Right lobe of liver (tissue), 6 donors: ENCODE results near the gene SPIN1. TPM values are rescaled to one million over a fixed set of nuclear protein-coding genes. Genes with fewer than 3 reads are reported as not detected.

ENCODE experiments used
- ATAC-seq, 4 donors: fragments of 200-7000 bp; cut with Tn5 transposase; one replicate each; pipeline ENCODE4 v1.9.1; 2020; ENCODE audit warnings: mild to moderate bottlenecking in 4 of 4, moderate library complexity in 4 of 4
- DNase-seq, 3 donors: peaks; one replicate each; pipeline ENCODE4 v3.0.0-alpha.2; 2020
- H3K27ac ChIP-seq, 3 donors: fragments of 200-600 bp; one replicate each; pipeline ENCODE4 v1.8.0; 2022
- H3K27me3 ChIP-seq, 2 donors: fragments of 200-600 bp; one replicate each; pipeline ENCODE4 v1.8.0; 2022
- H3K36me3 ChIP-seq, 4 donors: fragments of 200-600 bp; sonication (generic) in 1 of 4; one replicate each; pipeline versions ENCODE4 v1.5.1 to v1.8.0; 2017 to 2022; ENCODE audit warnings: control low read depth in 1 of 4
- H3K4me1 ChIP-seq, 4 donors: fragments of 200-600 bp; sonication (generic) in 1 of 4; one replicate each; pipeline versions ENCODE4 v1.5.1 to v1.8.0; 2017 to 2022; ENCODE audit warnings: control low read depth in 1 of 4
- H3K4me3 ChIP-seq, 3 donors: fragments of 200-600 bp; one replicate each; pipeline ENCODE4 v1.8.0; 2022
- H3K9me3 ChIP-seq, 4 donors: fragments of 200-600 bp; sonication (generic) in 1 of 4; one replicate each; pipeline versions ENCODE4 v1.5.1 to v1.8.0; 2017 to 2022; ENCODE audit warnings: control low read depth in 1 of 4
- CTCF ChIP-seq, 4 donors: fragments of 200-600 bp in 3 of 4; fragments of 450-650 bp in 1 of 4; IDR thresholded peaks; one replicate each; pipeline versions ENCODE4 v1.5.1 to v1.8.0; 2016 to 2022; ENCODE audit warnings: antibody characterized with exemption in 4 of 4, mild to moderate bottlenecking in 2 of 4
- POLR2A ChIP-seq: fragments of 450-650 bp; IDR thresholded peaks from one replicate; pipeline ENCODE4 v1.6.1; 2017; ENCODE audit warnings: antibody characterized with exemption, mild to moderate bottlenecking
- WGBS: methylation state at CpG from one replicate; pipeline ENCODE4 v1.1.6; 2018; ENCODE audit warnings: low coverage, low lambda C conversion rate; ENCODE audit not compliant: insufficient coverage; ENCODE audit errors: missing lambda C conversion rate; 5-methylcytosine and 5-hydroxymethylcytosine counted together
- intact Hi-C, 2 donors: fragments of 100-400 bp; cut with DNase I; formaldehyde crosslinking; loops; one replicate each; pipeline versions ENCODE4 v1.11.2 to v1.14.1; 2022
- total RNA-seq, 6 experiments: library from RNA; depleted of rRNA in 2 of 6; stranded (reverse); fragments of >200 nt in 2 of 6; fragmentation: NEBNext Ultra II Directional in 3 of 6; extraction: Animal tissue kit (Norgen Biotek cat#: 25700) in 3 of 6; gene quantifications; one replicate each; pipeline versions ENCODE4 v1.1.0 to v1.2.4, GENCODE V29; 2016 to 2023
- donor health status: DM: no; HTN: yes; CAD: no.
- donor health status: DM: no; HTN: no; CAD: no.
- donor health status: DM: no; HTN: no; CAD: no.
- donor health status: DM: no; HTN: yes; CAD: no.
- donor health status: DM: no; HTN: yes; CAD: no.

Gene SPIN1
- total RNA-seq, 6 experiments from 2014 or later: 15.7 to 21.2 (median 18.7) TPM

GRCh38 chr9:88438811-88439210, 50.6 kb downstream of the SPIN1 start:
- Histone ChIP-seq H3K4me3 (no peak overlapping the region), H3K9me3 (no peaks in the 10 kb centered on the region), H3K36me3 (no peaks in the 10 kb centered on the region), H3K27ac (no peak overlapping the region), H3K4me1 (peaks cover 0 to 28% (median 10%) of the 10 kb centered on the region in 4 donors), H3K27me3 (no peaks in the 10 kb centered on the region)
- WGBS: 80% methylated on average over 3 of the region's 3 CpGs
- ATAC-seq (no peak), DNase-seq (no peak)
- TF ChIP-seq POLR2A (no peak), CTCF (IDR thresholded peaks at IDR 0.05) (no peak)
- intact Hi-C loops: no loop called here

- WGBS: 96% methylated on average over 15 of the region's 15 CpGs
- Histone ChIP-seq H3K9me3 (no peaks in the 10 kb centered on the region), H3K27me3 (no peaks in the 10 kb centered on the region), H3K4me3 (no peak overlapping the region), H3K4me1 (peaks cover 0 to 16% (median 4%) of the 10 kb centered on the region in 4 donors), H3K36me3 (no peaks in the 10 kb centered on the region), H3K27ac (no peak overlapping the region)
- DNase-seq: no peak
- TF ChIP-seq POLR2A (no peak), CTCF (IDR thresholded peaks at IDR 0.05) (no peak)
- ATAC-seq: no peak
- intact Hi-C loops: no loop called here
Observed at GRCh38 chr9:88441301-88442007, 53.2 kb downstream of the SPIN1 start.

GRCh38 chr9:88443480-88444113, 55.4 kb downstream of the SPIN1 start:
- Histone ChIP-seq H3K27me3 (no peaks in the 10 kb centered on the region), H3K4me3 (no peak overlapping the region), H3K9me3 (no peaks in the 10 kb centered on the region), H3K4me1 (peaks cover 0 to 5% (median 0%) of the 10 kb centered on the region in 4 donors), H3K36me3 (no peaks in the 10 kb centered on the region), H3K27ac (no peak overlapping the region)
- WGBS: 90% methylated on average over 7 of the region's 7 CpGs
- ATAC-seq (no peak), DNase-seq (no peak)
- intact Hi-C loops: no loop called here
- TF ChIP-seq POLR2A: no peak
- no peak for TF ChIP-seq CTCF (IDR thresholded peaks at IDR 0.05)

- Histone ChIP-seq H3K27me3 (no peaks in the 10 kb centered on the region), H3K9me3 (no peaks in the 10 kb centered on the region), H3K4me3 (no peak overlapping the region), H3K27ac (no peak overlapping the region), H3K4me1 (peaks cover 0 to 5% (median 0%) of the 10 kb centered on the region in 4 donors), H3K36me3 (peaks cover 0 to 9% (median 0%) of the 10 kb centered on the region in 4 donors)
- DNase-seq (no peak), ATAC-seq (no peak)
- intact Hi-C loops: no loop called here
- WGBS: 85% methylated on average over 2 of the region's 2 CpGs
- TF ChIP-seq CTCF (IDR thresholded peaks at IDR 0.05): no peak
- no peak for TF ChIP-seq POLR2A
Observed at GRCh38 chr9:88446728-88447127, 58.5 kb downstream of the SPIN1 start.
